Panc1 (cell line): ENCODE results near the gene RNASET2.

Experiments
- CTCF ChIP-seq: fragments of 450-650 bp; IDR thresholded peaks from 2 replicates; pipeline ENCODE4 v1.5.1; 2017; ENCODE audit warnings: mild to moderate bottlenecking
- POLR2AphosphoS5 ChIP-seq: IDR thresholded peaks from 2 replicates; pipeline ENCODE4 v1.6.1; 2012; ENCODE audit warnings: mild to moderate bottlenecking, low read depth, low read length, moderate library complexity
- REST ChIP-seq, 2 experiments: IDR thresholded peaks; 2 replicates each; pipeline ENCODE4 v1.6.1; 2011 to 2012; ENCODE audit warnings: low read depth in 2 of 2, control low read depth in 1 of 2, low read length in 1 of 2, mild to moderate bottlenecking in 1 of 2, moderate library complexity in 1 of 2; ENCODE audit not compliant: insufficient read depth in 1 of 2
- TCF7L2 ChIP-seq: IDR thresholded peaks from 2 replicates; pipeline ENCODE4 v1.6.1; 2011; ENCODE audit warnings: mild to moderate bottlenecking, low read depth, low read length, inconsistent platforms

DNA sequence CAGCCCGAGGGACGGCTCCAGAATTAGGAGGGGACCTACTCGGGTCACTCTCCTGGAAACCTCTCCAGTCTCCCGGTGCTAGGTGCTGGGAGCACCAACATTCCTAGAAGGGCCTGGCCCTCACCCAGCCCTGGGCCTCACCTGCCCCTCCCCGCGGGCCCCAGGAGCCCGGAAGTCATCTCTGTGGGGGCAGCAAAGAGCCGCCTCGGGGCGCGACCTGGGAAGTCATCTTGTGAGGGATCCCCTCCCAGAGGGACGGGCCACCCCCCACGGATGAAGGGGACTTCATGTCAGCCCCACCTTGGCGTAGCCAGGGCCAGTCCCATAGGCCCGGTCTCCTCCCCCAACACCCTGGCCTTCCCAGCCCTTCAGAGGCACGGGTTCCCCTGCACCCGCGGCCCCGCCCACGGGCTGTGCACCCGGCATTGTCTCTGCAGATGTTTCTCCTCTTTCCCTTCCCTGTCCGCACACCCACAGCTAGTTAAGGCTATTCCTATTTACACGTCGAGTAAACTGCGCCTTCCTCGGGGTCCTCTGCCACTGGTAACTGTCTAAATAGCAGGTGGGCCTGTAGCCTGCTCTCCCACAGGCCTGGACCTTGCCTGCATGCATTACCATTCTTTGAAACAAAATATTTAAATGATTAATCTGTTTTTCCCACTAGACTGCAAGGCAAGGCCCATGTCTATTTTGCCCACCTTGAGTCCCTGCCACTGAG, 896 bp upstream of the RNASET2 start:
- TF ChIP-seq CTCF (no peak), POLR2AphosphoS5 (no peak), REST (IDR thresholded peaks at IDR 0.05; ENCODE audit: insufficient read depth in 1 of 2, low read depth in 2 of 2, low read length in 1 of 2) (no peak), TCF7L2 (no peak)
